Measurements from ENCODE around the gene ABCA7.

DNA sequence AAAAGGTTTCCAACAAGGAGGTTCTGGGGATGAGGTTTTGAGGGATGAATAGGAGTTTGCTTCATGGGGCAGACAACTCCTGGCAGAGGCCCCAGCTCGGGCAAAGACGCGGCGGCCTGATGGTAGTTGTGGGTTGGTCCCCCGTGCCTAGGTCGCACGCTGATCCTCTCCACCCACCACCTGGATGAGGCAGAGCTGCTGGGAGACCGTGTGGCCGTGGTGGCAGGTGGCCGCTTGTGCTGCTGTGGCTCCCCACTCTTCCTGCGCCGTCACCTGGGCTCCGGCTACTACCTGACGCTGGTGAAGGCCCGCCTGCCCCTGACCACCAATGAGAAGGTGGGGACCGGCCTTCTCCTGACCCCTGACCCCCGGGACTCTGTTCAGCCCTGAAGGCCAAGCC is 11.9 kb downstream of the ABCA7 start:
- TF ChIP-seq, protein P1, sequence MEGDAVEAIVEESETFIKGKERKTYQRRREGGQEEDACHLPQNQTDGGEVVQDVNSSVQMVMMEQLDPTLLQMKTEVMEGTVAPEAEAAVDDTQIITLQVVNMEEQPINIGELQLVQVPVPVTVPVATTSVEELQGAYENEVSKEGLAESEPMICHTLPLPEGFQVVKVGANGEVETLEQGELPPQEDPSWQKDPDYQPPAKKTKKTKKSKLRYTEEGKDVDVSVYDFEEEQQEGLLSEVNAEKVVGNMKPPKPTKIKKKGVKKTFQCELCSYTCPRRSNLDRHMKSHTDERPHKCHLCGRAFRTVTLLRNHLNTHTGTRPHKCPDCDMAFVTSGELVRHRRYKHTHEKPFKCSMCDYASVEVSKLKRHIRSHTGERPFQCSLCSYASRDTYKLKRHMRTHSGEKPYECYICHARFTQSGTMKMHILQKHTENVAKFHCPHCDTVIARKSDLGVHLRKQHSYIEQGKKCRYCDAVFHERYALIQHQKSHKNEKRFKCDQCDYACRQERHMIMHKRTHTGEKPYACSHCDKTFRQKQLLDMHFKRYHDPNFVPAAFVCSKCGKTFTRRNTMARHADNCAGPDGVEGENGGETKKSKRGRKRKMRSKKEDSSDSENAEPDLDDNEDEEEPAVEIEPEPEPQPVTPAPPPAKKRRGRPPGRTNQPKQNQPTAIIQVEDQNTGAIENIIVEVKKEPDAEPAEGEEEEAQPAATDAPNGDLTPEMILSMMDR (IDR thresholded peaks at IDR 0.05), result no peak
- no peak for TF ChIP-seq ZNF671 (CRISPR knock-in tag; IDR thresholded peaks at IDR 0.05)
- TF ChIP-seq NR3C1 (CRISPR knock-in tag; conservative IDR thresholded peaks at IDR 0.05; ENCODE audit: low read depth), result no peak
- TF ChIP-seq RELA (CRISPR knock-in tag; IDR thresholded peaks at IDR 0.05; ENCODE audit: borderline replicate concordance), result no peak
- TF ChIP-seq, protein P2, sequence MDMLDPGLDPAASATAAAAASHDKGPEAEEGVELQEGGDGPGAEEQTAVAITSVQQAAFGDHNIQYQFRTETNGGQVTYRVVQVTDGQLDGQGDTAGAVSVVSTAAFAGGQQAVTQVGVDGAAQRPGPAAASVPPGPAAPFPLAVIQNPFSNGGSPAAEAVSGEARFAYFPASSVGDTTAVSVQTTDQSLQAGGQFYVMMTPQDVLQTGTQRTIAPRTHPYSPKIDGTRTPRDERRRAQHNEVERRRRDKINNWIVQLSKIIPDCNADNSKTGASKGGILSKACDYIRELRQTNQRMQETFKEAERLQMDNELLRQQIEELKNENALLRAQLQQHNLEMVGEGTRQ (CRISPR knock-in tag; IDR thresholded peaks at IDR 0.05), result no peak
